ENCODE results near the gene MBNL1. TPM values are rescaled to one million over a fixed set of nuclear protein-coding genes. Genes with fewer than 3 reads are reported as not detected.

The MBNL1 gene
- polyA plus RNA-seq, 1 donor = 53.6 TPM

- no peaks in the 10 kb centered on the region for H3K36me3 ChIP-seq (ENCODE audit: control insufficient read depth, insufficient read depth, low read length)
- no peaks in the 10 kb centered on the region for H3K27me3 ChIP-seq (ENCODE audit: control insufficient read depth, insufficient read depth, low read length)
- no peak overlapping the region for H3K27ac ChIP-seq (ENCODE audit: low read length)
- H3K4me3 ChIP-seq (ENCODE audit: low read length) = no peak overlapping the region
- no peak for DNase-seq
- no peaks in the 10 kb centered on the region for H3K9me3 ChIP-seq (ENCODE audit: control insufficient read depth, low read depth, low read length)
- WGBS (ENCODE audit: insufficient coverage, low lambda C conversion rate) = 100% methylated on average over 2 of the region's 3 CpGs
- no peaks in the 10 kb centered on the region for H3K4me1 ChIP-seq (ENCODE audit: control insufficient read depth, insufficient read depth, low read length)
Measured at GRCh38 chr3:152252755-152253154, 16.0 kb upstream of the MBNL1 start.

DNA sequence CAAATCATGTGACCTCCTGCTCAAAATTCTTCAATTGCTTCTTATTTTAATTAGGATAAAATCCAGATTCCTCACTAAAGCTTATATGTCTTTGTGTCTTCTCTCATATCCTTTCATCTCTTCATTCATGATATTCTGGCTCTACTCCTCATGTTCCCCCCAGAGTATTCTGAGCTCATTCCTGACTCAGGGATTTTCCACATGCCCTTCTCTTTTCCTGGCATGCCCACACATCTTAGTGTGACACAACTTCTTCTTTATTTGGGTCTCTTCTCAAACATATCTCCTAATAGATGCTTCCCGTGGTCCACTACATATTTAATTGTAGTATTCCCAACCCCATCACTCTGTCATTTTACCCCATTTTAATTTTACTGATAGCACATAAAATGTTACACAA is 15.2 kb upstream of the MBNL1 start:
- DNase-seq = no peak
- WGBS (ENCODE audit: insufficient coverage, low lambda C conversion rate) = 100% methylated on average over 1 of the region's 1 CpG
- H3K27me3 ChIP-seq (ENCODE audit: control insufficient read depth, insufficient read depth, low read length) = no peaks in the 10 kb centered on the region
- H3K9me3 ChIP-seq (ENCODE audit: control insufficient read depth, low read depth, low read length) = no peaks in the 10 kb centered on the region
- H3K27ac ChIP-seq (ENCODE audit: low read length) = no peak overlapping the region
- no peaks in the 10 kb centered on the region for H3K36me3 ChIP-seq (ENCODE audit: control insufficient read depth, insufficient read depth, low read length)
- H3K4me1 ChIP-seq (ENCODE audit: control insufficient read depth, insufficient read depth, low read length) = peaks cover 4% of the 10 kb centered on the region
- no peak overlapping the region for H3K4me3 ChIP-seq (ENCODE audit: low read length)

DNA sequence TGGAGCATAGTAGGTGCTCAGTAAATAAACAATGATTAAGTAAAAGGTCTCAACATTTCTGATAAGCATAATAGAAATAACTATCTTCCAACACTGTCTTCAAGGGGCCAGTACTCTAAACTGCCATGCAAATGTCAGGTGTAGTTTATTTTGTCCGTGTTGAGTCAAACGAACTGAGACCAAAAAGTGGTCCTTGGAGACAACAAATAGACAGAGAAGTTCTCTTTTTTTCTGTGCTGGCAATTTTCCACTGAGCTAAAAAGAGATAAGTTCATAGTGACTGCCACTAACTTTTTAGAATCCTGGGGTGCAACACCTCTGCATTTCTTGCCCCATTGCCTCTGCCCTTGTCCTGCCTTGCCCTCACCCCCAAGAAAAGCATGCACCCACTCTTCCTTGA is 14.7 kb upstream of the MBNL1 start:
- Histone ChIP-seq H3K27me3 (ENCODE audit: control insufficient read depth, insufficient read depth, low read length) (no peaks in the 10 kb centered on the region), H3K4me1 (ENCODE audit: control insufficient read depth, insufficient read depth, low read length) (peaks cover 4% of the 10 kb centered on the region), H3K9me3 (ENCODE audit: control insufficient read depth, low read depth, low read length) (no peaks in the 10 kb centered on the region), H3K27ac (ENCODE audit: low read length) (no peak overlapping the region), H3K4me3 (ENCODE audit: low read length) (no peak overlapping the region), H3K36me3 (ENCODE audit: control insufficient read depth, insufficient read depth, low read length) (no peaks in the 10 kb centered on the region)
- no CpG with 5 or more reads among the region's 2 CpGs for WGBS (ENCODE audit: insufficient coverage, low lambda C conversion rate)
- no peak for DNase-seq

DNA sequence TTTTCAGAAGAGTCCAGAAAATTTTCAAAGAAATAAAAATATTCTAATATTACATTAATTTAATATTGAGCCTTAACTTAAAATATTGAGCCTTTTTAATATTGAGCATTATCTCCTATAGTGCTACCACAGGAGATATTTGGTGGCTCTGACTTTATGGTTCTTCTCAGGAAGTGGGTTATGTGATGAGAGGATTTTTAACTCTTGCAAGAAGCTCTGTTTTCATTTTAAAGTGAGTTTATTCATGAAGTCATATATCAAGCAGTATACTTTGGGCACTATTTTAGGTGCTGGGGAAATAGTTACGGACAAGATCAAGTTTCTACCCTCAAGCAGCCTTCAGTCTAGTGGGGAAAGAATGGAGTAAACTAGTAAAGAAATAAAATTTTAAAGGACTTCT is 13.4 kb upstream of the MBNL1 start:
- Histone ChIP-seq H3K9me3 (ENCODE audit: control insufficient read depth, low read depth, low read length) (no peaks in the 10 kb centered on the region), H3K36me3 (ENCODE audit: control insufficient read depth, insufficient read depth, low read length) (no peaks in the 10 kb centered on the region), H3K27ac (ENCODE audit: low read length) (no peak overlapping the region), H3K27me3 (ENCODE audit: control insufficient read depth, insufficient read depth, low read length) (no peaks in the 10 kb centered on the region), H3K4me3 (ENCODE audit: low read length) (no peak overlapping the region), H3K4me1 (ENCODE audit: control insufficient read depth, insufficient read depth, low read length) (peaks cover 8% of the 10 kb centered on the region)
- 100% methylated on average over 1 of the region's 1 CpG for WGBS (ENCODE audit: insufficient coverage, low lambda C conversion rate)
- no peak for DNase-seq

- Histone ChIP-seq H3K4me1 (ENCODE audit: control insufficient read depth, insufficient read depth, low read length) (peaks cover 8% of the 10 kb centered on the region), H3K4me3 (ENCODE audit: low read length) (no peak overlapping the region), H3K27me3 (ENCODE audit: control insufficient read depth, insufficient read depth, low read length) (no peaks in the 10 kb centered on the region), H3K9me3 (ENCODE audit: control insufficient read depth, low read depth, low read length) (no peaks in the 10 kb centered on the region), H3K27ac (ENCODE audit: low read length) (no peak overlapping the region), H3K36me3 (ENCODE audit: control insufficient read depth, insufficient read depth, low read length) (no peaks in the 10 kb centered on the region)
- WGBS (ENCODE audit: insufficient coverage, low lambda C conversion rate) = 82% methylated on average over 2 of the region's 5 CpGs
- DNase-seq = no peak
Measured at GRCh38 chr3:152256851-152257562, 11.7 kb upstream of the MBNL1 start.

DNA sequence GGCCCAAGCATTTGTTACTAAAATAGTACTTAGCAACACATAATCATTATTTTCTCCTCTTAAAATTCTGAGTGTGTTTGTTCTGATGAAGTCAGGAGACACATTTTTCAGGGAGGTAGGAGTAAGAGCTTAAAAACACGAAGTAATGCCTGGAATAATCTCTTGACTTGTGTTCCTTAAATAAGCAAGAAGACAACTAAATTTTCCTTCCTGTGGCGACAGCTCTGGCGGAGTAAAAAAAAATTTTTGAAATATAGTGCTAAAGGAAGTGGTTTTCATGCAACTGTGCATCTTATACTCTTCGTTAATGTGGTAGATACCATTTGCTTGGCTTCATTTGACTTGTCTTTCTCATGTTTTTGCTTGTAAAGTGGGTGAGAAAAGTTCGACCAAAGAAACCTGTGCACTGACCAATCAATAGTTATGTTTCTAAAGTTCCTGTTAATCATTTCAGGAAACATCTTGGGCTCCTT is 11.1 kb upstream of the MBNL1 start:
- no peak overlapping the region for H3K4me3 ChIP-seq (ENCODE audit: low read length)
- peaks cover 8% of the 10 kb centered on the region for H3K4me1 ChIP-seq (ENCODE audit: control insufficient read depth, insufficient read depth, low read length)
- no peaks in the 10 kb centered on the region for H3K27me3 ChIP-seq (ENCODE audit: control insufficient read depth, insufficient read depth, low read length)
- H3K27ac ChIP-seq (ENCODE audit: low read length) = no peak overlapping the region
- 71% methylated on average over 2 of the region's 5 CpGs for WGBS (ENCODE audit: insufficient coverage, low lambda C conversion rate)
- H3K9me3 ChIP-seq (ENCODE audit: control insufficient read depth, low read depth, low read length) = no peaks in the 10 kb centered on the region
- no peaks in the 10 kb centered on the region for H3K36me3 ChIP-seq (ENCODE audit: control insufficient read depth, insufficient read depth, low read length)
- no peak for DNase-seq

- no peaks in the 10 kb centered on the region for H3K36me3 ChIP-seq (ENCODE audit: control insufficient read depth, insufficient read depth, low read length)
- H3K9me3 ChIP-seq (ENCODE audit: control insufficient read depth, low read depth, low read length) = no peaks in the 10 kb centered on the region
- no peak overlapping the region for H3K4me3 ChIP-seq (ENCODE audit: low read length)
- H3K27ac ChIP-seq (ENCODE audit: low read length) = peak overlapping the region; percentile 47
- 47% methylated on average over 2 of the region's 7 CpGs for WGBS (ENCODE audit: insufficient coverage, low lambda C conversion rate)
- peak; percentile 71 to 73 for DNase-seq
- peaks cover 8% of the 10 kb centered on the region for H3K4me1 ChIP-seq (ENCODE audit: control insufficient read depth, insufficient read depth, low read length)
- H3K27me3 ChIP-seq (ENCODE audit: control insufficient read depth, insufficient read depth, low read length) = no peaks in the 10 kb centered on the region
Measured at GRCh38 chr3:152258448-152259393, 10.0 kb upstream of the MBNL1 start.

DNA sequence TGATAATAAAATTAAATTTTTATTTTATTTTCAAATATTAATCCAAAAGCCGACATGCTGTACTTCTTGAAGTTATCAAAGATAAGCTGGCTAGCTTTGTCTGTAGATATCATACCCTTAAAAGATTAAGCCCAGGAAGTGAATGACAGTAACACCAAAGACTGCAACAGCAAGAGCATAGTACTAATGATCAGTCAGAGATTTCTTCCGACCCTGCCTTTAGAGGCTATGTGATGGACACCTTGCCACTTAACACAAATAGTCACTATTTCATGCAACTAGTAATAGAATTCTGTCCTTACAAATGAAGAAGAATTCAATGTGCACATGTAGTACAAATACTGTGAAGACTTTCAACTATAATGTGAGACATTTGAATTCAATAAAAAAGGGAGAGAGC is 9.3 kb upstream of the MBNL1 start:
- no peak for DNase-seq
- no peak overlapping the region for H3K4me3 ChIP-seq (ENCODE audit: low read length)
- no peaks in the 10 kb centered on the region for H3K27me3 ChIP-seq (ENCODE audit: control insufficient read depth, insufficient read depth, low read length)
- 0% methylated on average over 1 of the region's 2 CpGs for WGBS (ENCODE audit: insufficient coverage, low lambda C conversion rate)
- no peak overlapping the region for H3K27ac ChIP-seq (ENCODE audit: low read length)
- H3K9me3 ChIP-seq (ENCODE audit: control insufficient read depth, low read depth, low read length) = no peaks in the 10 kb centered on the region
- H3K4me1 ChIP-seq (ENCODE audit: control insufficient read depth, insufficient read depth, low read length) = peaks cover 8% of the 10 kb centered on the region
- no peaks in the 10 kb centered on the region for H3K36me3 ChIP-seq (ENCODE audit: control insufficient read depth, insufficient read depth, low read length)

GRCh38 chr3:152260026-152260425 is 8.7 kb upstream of the MBNL1 start:
- no CpG with 5 or more reads among the region's 3 CpGs for WGBS (ENCODE audit: insufficient coverage, low lambda C conversion rate)
- Histone ChIP-seq H3K27ac (ENCODE audit: low read length) (no peak overlapping the region), H3K27me3 (ENCODE audit: control insufficient read depth, insufficient read depth, low read length) (no peaks in the 10 kb centered on the region), H3K4me1 (ENCODE audit: control insufficient read depth, insufficient read depth, low read length) (peaks cover 8% of the 10 kb centered on the region), H3K36me3 (ENCODE audit: control insufficient read depth, insufficient read depth, low read length) (no peaks in the 10 kb centered on the region), H3K9me3 (ENCODE audit: control insufficient read depth, low read depth, low read length) (no peaks in the 10 kb centered on the region), H3K4me3 (ENCODE audit: low read length) (no peak overlapping the region)
- DNase-seq = no peak

- Histone ChIP-seq H3K27ac (ENCODE audit: low read length) (no peak overlapping the region), H3K27me3 (ENCODE audit: control insufficient read depth, insufficient read depth, low read length) (no peaks in the 10 kb centered on the region), H3K9me3 (ENCODE audit: control insufficient read depth, low read depth, low read length) (no peaks in the 10 kb centered on the region), H3K36me3 (ENCODE audit: control insufficient read depth, insufficient read depth, low read length) (no peaks in the 10 kb centered on the region), H3K4me1 (ENCODE audit: control insufficient read depth, insufficient read depth, low read length) (peaks cover 8% of the 10 kb centered on the region), H3K4me3 (ENCODE audit: low read length) (no peak overlapping the region)
- WGBS (ENCODE audit: insufficient coverage, low lambda C conversion rate) = no CpG with 5 or more reads among the region's 1 CpG
- no peak for DNase-seq
Measured at GRCh38 chr3:152260529-152260928, 8.2 kb upstream of the MBNL1 start.

All from large intestine (tissue), 3 donors.